ENCODE measurements around the gene LSM12.

DNA sequence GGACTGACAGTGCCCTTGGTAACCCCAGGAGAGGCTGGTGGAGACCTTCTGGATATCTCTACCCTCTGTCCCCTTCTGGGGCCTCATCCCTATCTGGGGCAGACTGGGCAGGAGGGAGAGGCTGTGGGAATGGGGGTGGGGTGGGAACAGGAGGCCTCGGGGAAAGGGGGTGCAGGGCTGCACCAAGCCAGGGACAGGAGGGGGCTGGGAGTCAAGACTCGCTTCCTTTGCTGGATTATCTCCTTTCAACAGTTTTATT is 28.8 kb upstream of the LSM12 start:
- TF ChIP-seq, protein P1, sequence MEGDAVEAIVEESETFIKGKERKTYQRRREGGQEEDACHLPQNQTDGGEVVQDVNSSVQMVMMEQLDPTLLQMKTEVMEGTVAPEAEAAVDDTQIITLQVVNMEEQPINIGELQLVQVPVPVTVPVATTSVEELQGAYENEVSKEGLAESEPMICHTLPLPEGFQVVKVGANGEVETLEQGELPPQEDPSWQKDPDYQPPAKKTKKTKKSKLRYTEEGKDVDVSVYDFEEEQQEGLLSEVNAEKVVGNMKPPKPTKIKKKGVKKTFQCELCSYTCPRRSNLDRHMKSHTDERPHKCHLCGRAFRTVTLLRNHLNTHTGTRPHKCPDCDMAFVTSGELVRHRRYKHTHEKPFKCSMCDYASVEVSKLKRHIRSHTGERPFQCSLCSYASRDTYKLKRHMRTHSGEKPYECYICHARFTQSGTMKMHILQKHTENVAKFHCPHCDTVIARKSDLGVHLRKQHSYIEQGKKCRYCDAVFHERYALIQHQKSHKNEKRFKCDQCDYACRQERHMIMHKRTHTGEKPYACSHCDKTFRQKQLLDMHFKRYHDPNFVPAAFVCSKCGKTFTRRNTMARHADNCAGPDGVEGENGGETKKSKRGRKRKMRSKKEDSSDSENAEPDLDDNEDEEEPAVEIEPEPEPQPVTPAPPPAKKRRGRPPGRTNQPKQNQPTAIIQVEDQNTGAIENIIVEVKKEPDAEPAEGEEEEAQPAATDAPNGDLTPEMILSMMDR (IDR thresholded peaks at IDR 0.05): no peak
- TF ChIP-seq POLR2A (IDR thresholded peaks at IDR 0.05): no peak

All from lower leg skin (tissue), 3 donors.